CD4-positive, alpha-beta T cell (primary cell): ENCODE results near the gene GFRAL. TPM values are rescaled to one million over a fixed set of nuclear protein-coding genes. Genes with fewer than 3 reads are reported as not detected.

Source experiments
- ATAC-seq: fragments of 200-7000 bp; cut with Tn5 transposase; one replicate; pipeline ENCODE4 v1.10.0; 2022; ENCODE audit warnings: mild to moderate bottlenecking; ENCODE audit not compliant: poor library complexity
- CTCF ChIA-PET: fragments of 350-600 bp; sonication (Branson Sonifier 250); formaldehyde crosslinking; loops from one replicate; lab custom pipeline; 2021; ENCODE audit warnings: antibody characterized with exemption, inconsistent platforms; lab: Charles Lee
- POLR2A ChIA-PET: fragments of 350-600 bp; sonication (Branson Sonifier 250); formaldehyde crosslinking; loops from one replicate; lab custom pipeline; 2021; ENCODE audit warnings: antibody characterized with exemption, inconsistent platforms; lab: Charles Lee
- DNase-seq, 14 experiments: peaks; one replicate each; pipeline ENCODE4 v3.0.0-alpha.2; 2013 to 2020; ENCODE audit warnings: mixed read lengths in 2 of 14
- H3K27ac ChIP-seq, 2 donors: one replicate each; pipeline versions ENCODE4 v1.5.1 to v1.7.0; 2013; ENCODE audit warnings: low read length in 2 of 2, low read depth in 1 of 2, mild to moderate bottlenecking in 1 of 2
- H3K27me3 ChIP-seq, 2 experiments: 1 replicate in 1 of 2; 2 replicates in 1 of 2; pipeline versions ENCODE4 v1.6.1 to v1.7.0; 2013; ENCODE audit warnings: low read length in 2 of 2, control low read depth in 1 of 2, mild to moderate bottlenecking in 1 of 2, moderate library complexity in 1 of 2; ENCODE audit not compliant: insufficient read depth in 2 of 2, control insufficient read depth in 1 of 2
- H3K36me3 ChIP-seq: one replicate; pipeline ENCODE4 v1.6.1; 2013; ENCODE audit warnings: low read length, control low read depth; ENCODE audit not compliant: insufficient read depth
- H3K4me1 ChIP-seq: one replicate; pipeline ENCODE4 v1.6.1; 2013; ENCODE audit warnings: low read length, control low read depth; ENCODE audit not compliant: insufficient read depth
- H3K4me3 ChIP-seq: one replicate; pipeline ENCODE4 v1.5.1; 2013; ENCODE audit warnings: mild to moderate bottlenecking, low read length, moderate library complexity
- H3K9me3 ChIP-seq, 2 experiments: 1 replicate in 1 of 2; 2 replicates in 1 of 2; pipeline versions ENCODE4 v1.6.1 to v1.7.0; 2013; ENCODE audit warnings: low read length in 2 of 2, mild to moderate bottlenecking in 2 of 2, control low read depth in 1 of 2, moderate library complexity in 1 of 2; ENCODE audit not compliant: control insufficient read depth in 1 of 2, insufficient read depth in 1 of 2
- H3K27ac Mint-ChIP-seq: one replicate; pipeline ENCODE4 v1.8.0; 2020; ENCODE audit warnings: mixed read lengths
- H3K27me3 Mint-ChIP-seq: one replicate; pipeline ENCODE4 v1.8.0; 2021; ENCODE audit warnings: mixed read lengths
- H3K36me3 Mint-ChIP-seq: one replicate; pipeline ENCODE4 v1.8.0; 2021; ENCODE audit warnings: low read depth, mixed read lengths
- H3K4me1 Mint-ChIP-seq: one replicate; pipeline ENCODE4 v1.8.0; 2021; ENCODE audit warnings: low read depth, mixed read lengths
- H3K4me3 Mint-ChIP-seq: one replicate; pipeline ENCODE4 v1.8.0; 2020; ENCODE audit warnings: mild to moderate bottlenecking, mixed read lengths
- H3K9me3 Mint-ChIP-seq: one replicate; pipeline ENCODE4 v1.8.0; 2020; ENCODE audit warnings: mixed read lengths
- CTCF ChIP-seq: fragments of 200-600 bp; IDR thresholded peaks from one replicate; pipeline ENCODE4 v1.8.0; 2022; ENCODE audit warnings: antibody characterized with exemption, mild to moderate bottlenecking
- intact Hi-C, 2 experiments: fragments of 100-400 bp; cut with DNase I in 1 of 2; cut with micrococcal nuclease in 1 of 2; formaldehyde crosslinking; loops; one replicate each; pipeline versions ENCODE4 v1.15.1 to v1.9.0; 2023 to 2025; cut with DNase I, micrococcal nuclease
- total RNA-seq, 174 experiments: library from RNA in 2 of 174; stranded (reverse) in 2 of 174; gene quantifications; one replicate each; pipeline ENCODE4 v1.2.3 and lab custom pipeline; 2021 to 2026

GFRAL gene
- total RNA-seq, 2 experiments from 2014 or later, result not detected

GRCh38 chr6:55395871-55396270 lies 68.6 kb downstream of the GFRAL start:
- no peaks in the 10 kb centered on the region for H3K27me3 Mint-ChIP-seq
- Histone ChIP-seq H3K27me3 (no peaks in the 10 kb centered on the region), H3K36me3 (no peaks in the 10 kb centered on the region), H3K4me1 (no peaks in the 10 kb centered on the region), H3K9me3 (peaks cover 0 to 5% of the 10 kb centered on the region in 2 experiments), H3K4me3 (no peak overlapping the region), H3K27ac (no peak overlapping the region)
- POLR2A ChIA-PET, result no interaction called here
- no peak for DNase-seq
- H3K4me1 Mint-ChIP-seq, result no peaks in the 10 kb centered on the region
- H3K36me3 Mint-ChIP-seq, result no peaks in the 10 kb centered on the region
- H3K9me3 Mint-ChIP-seq, result peaks cover 7% of the 10 kb centered on the region
- intact Hi-C loops, result no loop called here
- ATAC-seq, result no peak
- H3K27ac Mint-ChIP-seq, result no peak overlapping the region
- no peak overlapping the region for H3K4me3 Mint-ChIP-seq
- CTCF ChIA-PET, result no interaction called here
- TF ChIP-seq CTCF, result no peak

- Histone ChIP-seq H3K36me3 (no peaks in the 10 kb centered on the region), H3K9me3 (peaks cover 0 to 5% of the 10 kb centered on the region in 2 experiments), H3K4me3 (no peak overlapping the region), H3K4me1 (no peaks in the 10 kb centered on the region), H3K27me3 (no peaks in the 10 kb centered on the region), H3K27ac (no peak overlapping the region)
- ChIA-PET POLR2A (no interaction called here), CTCF (interaction anchor here (0.7 kb wide), 1 partner anchor 1150 kb away, joined by 3 read pairs; no protein-coding TSS in a partner anchor)
- H3K27me3 Mint-ChIP-seq, result no peaks in the 10 kb centered on the region
- H3K27ac Mint-ChIP-seq, result no peak overlapping the region
- H3K36me3 Mint-ChIP-seq, result no peaks in the 10 kb centered on the region
- TF ChIP-seq CTCF, result no peak
- peaks cover 7% of the 10 kb centered on the region for H3K9me3 Mint-ChIP-seq
- ATAC-seq (no peak), DNase-seq (no peak)
- no peaks in the 10 kb centered on the region for H3K4me1 Mint-ChIP-seq
- intact Hi-C loops, result no loop called here
- H3K4me3 Mint-ChIP-seq, result no peak overlapping the region
Measured at GRCh38 chr6:55397986-55398385, 70.7 kb downstream of the GFRAL start.

GRCh38 chr6:55399351-55399750 lies 72.1 kb downstream of the GFRAL start:
- H3K36me3 Mint-ChIP-seq, result no peaks in the 10 kb centered on the region

More at GRCh38 chr6:55399351-55399750, 72.1 kb downstream of the GFRAL start:
- no peak overlapping the region for H3K27ac Mint-ChIP-seq
- DNase-seq (no peak), ATAC-seq (no peak)
- H3K4me1 ChIP-seq, result no peaks in the 10 kb centered on the region
- H3K4me1 Mint-ChIP-seq, result no peaks in the 10 kb centered on the region
- intact Hi-C loops, result no loop called here
- no peaks in the 10 kb centered on the region for H3K27me3 ChIP-seq
- no peaks in the 10 kb centered on the region for H3K36me3 ChIP-seq
- H3K9me3 Mint-ChIP-seq, result peaks cover 5% of the 10 kb centered on the region
- peaks cover 0 to 5% of the 10 kb centered on the region in 2 experiments for H3K9me3 ChIP-seq
- H3K4me3 ChIP-seq, result no peak overlapping the region
- H3K27me3 Mint-ChIP-seq, result no peaks in the 10 kb centered on the region
- TF ChIP-seq CTCF, result no peak
- POLR2A ChIA-PET, result no interaction called here
- no peak overlapping the region for H3K27ac ChIP-seq
- H3K4me3 Mint-ChIP-seq, result no peak overlapping the region
- CTCF ChIA-PET, result no interaction called here
